Duodenal mucosa (tissue), 2 donors: ENCODE results near the gene SLC1A7.

ENCODE experiments used
- H3K27ac ChIP-seq: one replicate; pipeline ENCODE4 v1.7.0; 2013; ENCODE audit warnings: low read depth, low read length
- H3K27me3 ChIP-seq, 2 donors: one replicate each; pipeline ENCODE4 v1.7.0; 2013; ENCODE audit warnings: low read length in 2 of 2, control low read depth in 1 of 2; ENCODE audit not compliant: insufficient read depth in 2 of 2, control insufficient read depth in 1 of 2
- H3K36me3 ChIP-seq, 2 donors: one replicate each; pipeline ENCODE4 v1.7.0; 2013; ENCODE audit warnings: low read length in 2 of 2, control low read depth in 1 of 2; ENCODE audit not compliant: insufficient read depth in 2 of 2, control insufficient read depth in 1 of 2
- H3K4me1 ChIP-seq, 2 donors: one replicate each; pipeline ENCODE4 v1.7.0; 2013; ENCODE audit warnings: low read length in 2 of 2, control low read depth in 1 of 2; ENCODE audit not compliant: insufficient read depth in 2 of 2, control insufficient read depth in 1 of 2
- H3K4me3 ChIP-seq, 2 donors: one replicate each; pipeline ENCODE4 v1.7.0; 2013; ENCODE audit warnings: low read length in 2 of 2, low read depth in 1 of 2
- H3K9ac ChIP-seq, 2 donors: one replicate each; pipeline ENCODE4 v1.7.0; 2013; ENCODE audit warnings: low read length in 2 of 2, low read depth in 1 of 2
- H3K9me3 ChIP-seq, 2 donors: one replicate each; pipeline ENCODE4 v1.7.0; 2013; ENCODE audit warnings: low read length in 2 of 2, control low read depth in 1 of 2; ENCODE audit not compliant: control insufficient read depth in 1 of 2

The SLC1A7 gene

GRCh38 chr1:53093451-53093754, 49.0 kb downstream of the SLC1A7 start:
- no peak overlapping the region for H3K27ac ChIP-seq
- no peak overlapping the region for H3K4me3 ChIP-seq
- no peaks in the 10 kb centered on the region for H3K27me3 ChIP-seq
- no peak overlapping the region for H3K9ac ChIP-seq
- H3K9me3 ChIP-seq, result peaks cover 15 to 17% of the 10 kb centered on the region in 2 donors
- H3K36me3 ChIP-seq, result no peaks in the 10 kb centered on the region
- peaks cover 18 to 24% of the 10 kb centered on the region in 2 donors for H3K4me1 ChIP-seq

- Histone ChIP-seq H3K9ac (no peak overlapping the region), H3K27ac (no peak overlapping the region), H3K4me3 (no peak overlapping the region), H3K4me1 (peaks cover 18 to 24% of the 10 kb centered on the region in 2 donors), H3K9me3 (peaks cover 11 to 16% of the 10 kb centered on the region in 2 donors), H3K27me3 (no peaks in the 10 kb centered on the region), H3K36me3 (no peaks in the 10 kb centered on the region)
Observed at GRCh38 chr1:53092659-53093450, 49.6 kb downstream of the SLC1A7 start.

- peaks cover 18 to 24% of the 10 kb centered on the region in 2 donors for H3K4me1 ChIP-seq
- H3K9me3 ChIP-seq, result peaks cover 6 to 12% of the 10 kb centered on the region in 2 donors
- no peaks in the 10 kb centered on the region for H3K36me3 ChIP-seq
- no peak overlapping the region for H3K9ac ChIP-seq
- no peak overlapping the region for H3K4me3 ChIP-seq
- H3K27ac ChIP-seq, result no peak overlapping the region
- H3K27me3 ChIP-seq, result no peaks in the 10 kb centered on the region
Observed at GRCh38 chr1:53091841-53092645, 50.4 kb downstream of the SLC1A7 start.

- Histone ChIP-seq H3K4me3 (peak overlapping the region in 1 of 2 donors; percentile 45), H3K9me3 (no peaks in the 10 kb centered on the region), H3K27me3 (no peaks in the 10 kb centered on the region), H3K36me3 (no peaks in the 10 kb centered on the region), H3K4me1 (peaks cover 18 to 24% of the 10 kb centered on the region in 2 donors), H3K9ac (no peak overlapping the region), H3K27ac (no peak overlapping the region)
Observed at GRCh38 chr1:53090227-53091147, 52.0 kb downstream of the SLC1A7 start.

- Histone ChIP-seq H3K27ac (peak overlapping the region; percentile 5), H3K9ac (no peak overlapping the region)
Observed at GRCh38 chr1:53089478-53090226, 52.8 kb downstream of the SLC1A7 start.

GRCh38 chr1:53088616-53089300, 53.7 kb downstream of the SLC1A7 start:
- no peaks in the 10 kb centered on the region for H3K27me3 ChIP-seq
- H3K9ac ChIP-seq, result no peak overlapping the region
- H3K27ac ChIP-seq, result no peak overlapping the region
- no peaks in the 10 kb centered on the region for H3K36me3 ChIP-seq
- no peaks in the 10 kb centered on the region for H3K9me3 ChIP-seq
- peaks cover 18 to 24% of the 10 kb centered on the region in 2 donors for H3K4me1 ChIP-seq
- no peak overlapping the region for H3K4me3 ChIP-seq

More at GRCh38 chr1:53089478-53090226, 52.8 kb downstream of the SLC1A7 start:
- H3K36me3 ChIP-seq, result no peaks in the 10 kb centered on the region
- no peaks in the 10 kb centered on the region for H3K9me3 ChIP-seq
- no peak overlapping the region for H3K4me3 ChIP-seq
- H3K27me3 ChIP-seq, result no peaks in the 10 kb centered on the region
- peaks cover 18 to 24% of the 10 kb centered on the region in 2 donors for H3K4me1 ChIP-seq

- no peaks in the 10 kb centered on the region for H3K27me3 ChIP-seq
- peaks cover 18 to 24% of the 10 kb centered on the region in 2 donors for H3K4me1 ChIP-seq
- no peak overlapping the region for H3K9ac ChIP-seq
- H3K4me3 ChIP-seq, result no peak overlapping the region
- H3K36me3 ChIP-seq, result peaks cover 0 to 3% of the 10 kb centered on the region in 2 donors
- no peaks in the 10 kb centered on the region for H3K9me3 ChIP-seq
- H3K27ac ChIP-seq, result no peak overlapping the region
Observed at GRCh38 chr1:53087332-53088285, 54.8 kb downstream of the SLC1A7 start.

- Histone ChIP-seq H3K9ac (no peak overlapping the region), H3K4me1 (peaks cover 18 to 23% of the 10 kb centered on the region in 2 donors), H3K9me3 (no peaks in the 10 kb centered on the region), H3K27ac (no peak overlapping the region), H3K27me3 (no peaks in the 10 kb centered on the region), H3K4me3 (no peak overlapping the region), H3K36me3 (peaks cover 0 to 6% of the 10 kb centered on the region in 2 donors)
Observed at GRCh38 chr1:53086491-53087070, 55.9 kb downstream of the SLC1A7 start.
